Esophagus (tissue), 2 donors: ENCODE results near the gene ZSCAN25. TPM values are rescaled to one million over a fixed set of nuclear protein-coding genes. Genes with fewer than 3 reads are reported as not detected.
A peak's percentile ranks its signal among the peaks of the same experiment; 100 is the strongest.

Experiments
- H3K27ac ChIP-seq, 2 donors: one replicate each; pipeline ENCODE4 v1.5.1; 2013; ENCODE audit warnings: low read depth in 2 of 2, mild to moderate bottlenecking in 2 of 2, inconsistent platforms in 1 of 2, low read length in 1 of 2, moderate library complexity in 1 of 2
- H3K27me3 ChIP-seq, 2 donors: one replicate each; pipeline ENCODE4 v1.6.1; 2013; ENCODE audit warnings: low read length in 2 of 2, control low read depth in 1 of 2, mild to moderate bottlenecking in 1 of 2; ENCODE audit not compliant: insufficient read depth in 2 of 2, control insufficient read depth in 1 of 2
- H3K36me3 ChIP-seq, 2 donors: one replicate each; pipeline ENCODE4 v1.6.1; 2013; ENCODE audit warnings: low read length in 1 of 2; ENCODE audit not compliant: control insufficient read depth in 2 of 2, insufficient read depth in 2 of 2
- H3K4me1 ChIP-seq, 2 donors: one replicate each; pipeline ENCODE4 v1.6.1; 2013; ENCODE audit warnings: low read length in 1 of 2; ENCODE audit not compliant: control insufficient read depth in 2 of 2, insufficient read depth in 2 of 2
- H3K4me3 ChIP-seq, 2 donors: one replicate each; pipeline ENCODE4 v1.5.1; 2013; ENCODE audit warnings: low read length in 2 of 2, mild to moderate bottlenecking in 2 of 2, low read depth in 1 of 2, moderate library complexity in 1 of 2
- H3K9me3 ChIP-seq, 2 donors: one replicate each; pipeline ENCODE4 v1.6.1; 2013; ENCODE audit warnings: mild to moderate bottlenecking in 2 of 2, low read depth in 1 of 2, low read length in 1 of 2, moderate library complexity in 1 of 2; ENCODE audit not compliant: control insufficient read depth in 2 of 2, insufficient read depth in 1 of 2
- WGBS, 2 donors: extraction: QIAGEN DNeasy Blood & Tissue Kit; methylation state at CpG; one replicate each; pipeline ENCODE4 v1.1.7; 2013; 5-methylcytosine and 5-hydroxymethylcytosine counted together
- polyA plus RNA-seq, 2 donors: library from polyadenylated mRNA; stranded (reverse); fragments of 200-250 nt; gene quantifications; one replicate each; pipeline ENCODE4 v1.2.3, GENCODE V29; 2013
- donor health status: healthy with polysubstance abuse.
- donor health status: Bipolar disorder and iron deficiency.

Gene ZSCAN25
- polyA plus RNA-seq, 2 donors, result 4.4 to 4.5 TPM

DNA sequence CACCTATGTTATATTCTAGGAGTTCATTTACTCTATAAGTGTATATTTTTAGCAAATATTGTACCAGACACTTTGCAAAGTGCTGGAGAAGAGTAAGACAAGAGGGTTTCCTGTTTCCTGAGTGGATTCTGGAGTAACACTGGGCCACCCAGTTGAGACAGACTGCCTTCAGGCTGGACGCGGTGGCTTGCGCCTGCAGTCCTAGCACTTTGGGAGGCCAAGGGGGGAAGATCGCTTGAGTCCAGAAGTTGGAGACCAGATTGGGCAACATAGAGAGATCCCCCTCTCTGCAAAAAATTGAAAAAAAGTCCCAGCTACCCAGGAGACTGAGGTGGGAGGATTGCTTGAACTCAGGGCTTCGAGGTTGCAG lies 772 bp upstream of the ZSCAN25 start:
- Histone ChIP-seq H3K36me3 (peaks cover 7 to 11% of the 10 kb centered on the region in 2 donors), H3K4me1 (peaks cover 2% of the 10 kb centered on the region in 2 donors), H3K27me3 (no peaks in the 10 kb centered on the region), H3K4me3 (peak overlapping the region in 1 of 2 donors; percentile 100), H3K9me3 (no peaks in the 10 kb centered on the region), H3K27ac (peak overlapping the region in 1 of 2 donors; percentile 65)
- 92% methylated on average over 5 of the region's 5 CpGs for WGBS, 2 donors

DNA sequence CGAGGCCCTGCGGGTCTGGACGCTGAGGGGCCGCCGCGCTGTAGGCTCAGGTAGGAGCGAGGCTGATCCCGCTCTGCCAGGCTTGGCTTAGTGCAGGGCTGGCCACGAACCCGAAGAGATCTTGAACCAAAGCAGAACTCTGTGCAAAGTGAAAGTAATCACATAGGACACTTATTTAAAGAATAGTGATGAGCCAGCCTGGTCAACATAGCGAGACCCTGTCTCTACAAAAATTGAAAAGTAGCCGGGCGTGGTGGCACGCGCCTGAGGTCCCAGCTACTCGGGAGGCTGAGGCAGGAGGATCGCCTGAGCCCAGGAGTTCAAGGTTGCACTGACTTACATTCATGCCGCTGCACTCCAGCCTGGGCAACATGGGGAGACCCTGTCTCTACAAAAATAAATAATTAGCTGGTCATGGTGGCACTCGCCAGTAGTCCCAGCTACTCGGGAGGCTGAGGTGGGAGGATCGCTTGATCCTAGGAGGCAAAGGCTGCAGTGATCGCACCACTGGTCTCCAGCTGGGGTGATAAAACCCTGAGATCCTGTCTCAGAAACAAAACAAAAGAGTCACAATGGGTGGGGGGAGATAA lies 541 bp downstream of the ZSCAN25 start:
- peaks cover 2 to 3% of the 10 kb centered on the region in 2 donors for H3K4me1 ChIP-seq
- peaks cover 9 to 18% of the 10 kb centered on the region in 2 donors for H3K36me3 ChIP-seq
- no peaks in the 10 kb centered on the region for H3K9me3 ChIP-seq
- 13 to 14% methylated on average over 22 of the region's 22 CpGs for WGBS, 2 donors
- no peaks in the 10 kb centered on the region for H3K27me3 ChIP-seq
- peak overlapping the region; percentile 91 to 100 for H3K4me3 ChIP-seq
- H3K27ac ChIP-seq, result peak overlapping the region; percentile 65 to 86

DNA sequence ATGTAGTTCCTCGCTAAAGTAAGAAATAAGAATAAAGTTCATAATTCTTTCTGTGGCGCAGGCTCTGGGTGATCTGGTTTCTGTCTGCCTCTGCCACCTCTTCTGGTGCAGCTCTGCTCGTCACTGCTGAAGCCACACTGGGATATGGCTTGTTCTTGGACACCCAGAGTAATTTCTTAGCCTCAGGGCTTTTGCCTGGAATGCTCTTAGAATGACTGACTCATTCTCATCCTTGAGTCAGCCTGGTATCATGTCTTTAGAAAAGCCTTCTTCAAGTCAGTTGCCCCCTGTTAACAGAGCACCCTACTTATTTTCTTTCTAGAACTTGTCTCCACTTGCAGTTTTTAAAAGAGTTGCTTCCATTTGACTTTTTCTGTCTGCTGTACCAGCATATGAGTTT lies 2.0 kb downstream of the ZSCAN25 start:
- H3K4me1 ChIP-seq, result peaks cover 2 to 5% of the 10 kb centered on the region in 2 donors
- H3K4me3 ChIP-seq, result no peak overlapping the region
- H3K36me3 ChIP-seq, result peaks cover 15 to 27% of the 10 kb centered on the region in 2 donors
- no peaks in the 10 kb centered on the region for H3K27me3 ChIP-seq
- WGBS, 2 donors, result 69 to 75% methylated on average over 3 of the region's 3 CpGs
- H3K27ac ChIP-seq, result no peak overlapping the region
- no peaks in the 10 kb centered on the region for H3K9me3 ChIP-seq

DNA sequence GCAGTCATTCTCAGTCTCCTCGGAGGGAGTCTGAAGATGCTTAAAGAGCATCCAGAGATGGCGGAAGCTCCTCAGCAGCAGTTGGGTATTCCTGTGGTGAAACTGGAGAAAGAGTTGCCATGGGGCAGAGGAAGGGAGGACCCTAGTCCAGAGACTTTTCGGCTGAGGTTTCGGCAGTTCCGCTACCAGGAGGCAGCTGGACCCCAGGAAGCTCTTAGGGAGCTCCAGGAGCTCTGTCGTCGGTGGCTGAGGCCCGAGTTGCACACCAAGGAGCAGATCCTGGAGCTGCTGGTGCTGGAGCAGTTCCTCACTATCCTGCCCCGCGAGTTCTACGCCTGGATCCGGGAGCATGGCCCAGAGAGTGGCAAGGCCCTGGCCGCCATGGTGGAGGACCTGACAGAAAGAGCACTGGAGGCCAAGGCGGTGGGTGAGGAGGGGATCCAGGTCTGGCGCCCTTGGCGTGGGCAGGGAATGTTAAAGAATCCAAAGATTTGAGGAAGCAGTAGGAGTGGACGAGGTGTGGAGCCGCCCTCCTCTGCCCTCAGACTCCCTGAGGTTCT lies 2.9 kb downstream of the ZSCAN25 start:
- no peak overlapping the region for H3K27ac ChIP-seq
- no peaks in the 10 kb centered on the region for H3K27me3 ChIP-seq
- no peaks in the 10 kb centered on the region for H3K9me3 ChIP-seq
- peaks cover 21 to 36% of the 10 kb centered on the region in 2 donors for H3K36me3 ChIP-seq
- no peak overlapping the region for H3K4me3 ChIP-seq
- 94 to 96% methylated on average over 18 of the region's 18 CpGs for WGBS, 2 donors
- peaks cover 5 to 6% of the 10 kb centered on the region in 2 donors for H3K4me1 ChIP-seq

- peaks cover 26 to 51% of the 10 kb centered on the region in 2 donors for H3K36me3 ChIP-seq
- H3K9me3 ChIP-seq, result no peaks in the 10 kb centered on the region
- H3K4me3 ChIP-seq, result no peak overlapping the region
- peaks cover 5 to 6% of the 10 kb centered on the region in 2 donors for H3K4me1 ChIP-seq
- no peak overlapping the region for H3K27ac ChIP-seq
- 93 to 94% methylated on average over 5 of the region's 5 CpGs for WGBS, 2 donors
- no peaks in the 10 kb centered on the region for H3K27me3 ChIP-seq
These were observed 4.5 kb downstream of the ZSCAN25 start for GRCh38 chr7:99621271-99621670.

- H3K4me1 ChIP-seq, result peaks cover 3 to 4% of the 10 kb centered on the region in 2 donors
- H3K27me3 ChIP-seq, result no peaks in the 10 kb centered on the region
- H3K4me3 ChIP-seq, result no peak overlapping the region
- WGBS, 2 donors, result 82 to 85% methylated on average over 10 of the region's 10 CpGs
- no peak overlapping the region for H3K27ac ChIP-seq
- H3K9me3 ChIP-seq, result no peaks in the 10 kb centered on the region
- peaks cover 26 to 56% of the 10 kb centered on the region in 2 donors for H3K36me3 ChIP-seq
These were observed 5.8 kb downstream of the ZSCAN25 start for GRCh38 chr7:99622596-99622995.

DNA sequence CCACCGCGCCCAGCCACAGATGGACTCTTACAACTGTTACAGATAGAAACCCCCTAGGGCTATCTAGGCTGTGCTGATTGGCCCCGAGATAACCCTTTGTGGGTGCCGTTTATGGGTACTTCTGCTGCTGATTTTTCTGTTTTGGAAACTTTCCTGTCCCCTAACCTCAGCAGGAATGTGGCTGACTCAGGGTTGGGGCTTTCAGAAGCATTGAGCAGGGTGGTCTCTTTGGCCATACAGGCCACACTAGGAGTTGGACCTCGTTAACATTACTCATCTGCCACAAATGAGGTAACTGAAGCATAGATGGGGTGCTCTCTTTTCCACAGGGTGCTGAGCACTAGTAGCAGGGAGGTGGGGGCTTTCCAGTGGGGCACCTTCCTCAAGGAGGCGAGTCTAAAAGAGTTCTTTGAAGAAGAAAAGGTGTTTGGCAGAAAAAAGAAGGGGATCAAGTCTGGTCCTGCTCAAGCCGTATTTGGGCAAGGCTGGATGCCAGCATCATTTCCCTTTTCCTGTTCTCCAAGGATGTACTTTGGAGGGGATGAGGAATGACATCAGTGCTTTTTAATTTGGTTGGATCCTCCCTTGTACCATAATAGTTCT lies 6.4 kb downstream of the ZSCAN25 start:
- Histone ChIP-seq H3K4me3 (no peak overlapping the region), H3K9me3 (no peaks in the 10 kb centered on the region), H3K27me3 (no peaks in the 10 kb centered on the region), H3K27ac (no peak overlapping the region), H3K36me3 (peaks cover 26 to 58% of the 10 kb centered on the region in 2 donors), H3K4me1 (peaks cover 3 to 4% of the 10 kb centered on the region in 2 donors)
- 50 to 58% methylated on average over 7 of the region's 7 CpGs for WGBS, 2 donors

- no peaks in the 10 kb centered on the region for H3K9me3 ChIP-seq
- peaks cover 3 to 4% of the 10 kb centered on the region in 2 donors for H3K4me1 ChIP-seq
- WGBS, 2 donors, result 75 to 76% methylated on average over 9 of the region's 9 CpGs
- H3K4me3 ChIP-seq, result no peak overlapping the region
- H3K27ac ChIP-seq, result peak overlapping the region; percentile 40 to 42
- peaks cover 26 to 63% of the 10 kb centered on the region in 2 donors for H3K36me3 ChIP-seq
- H3K27me3 ChIP-seq, result no peaks in the 10 kb centered on the region
These were observed 7.1 kb downstream of the ZSCAN25 start for GRCh38 chr7:99623702-99624447.

DNA sequence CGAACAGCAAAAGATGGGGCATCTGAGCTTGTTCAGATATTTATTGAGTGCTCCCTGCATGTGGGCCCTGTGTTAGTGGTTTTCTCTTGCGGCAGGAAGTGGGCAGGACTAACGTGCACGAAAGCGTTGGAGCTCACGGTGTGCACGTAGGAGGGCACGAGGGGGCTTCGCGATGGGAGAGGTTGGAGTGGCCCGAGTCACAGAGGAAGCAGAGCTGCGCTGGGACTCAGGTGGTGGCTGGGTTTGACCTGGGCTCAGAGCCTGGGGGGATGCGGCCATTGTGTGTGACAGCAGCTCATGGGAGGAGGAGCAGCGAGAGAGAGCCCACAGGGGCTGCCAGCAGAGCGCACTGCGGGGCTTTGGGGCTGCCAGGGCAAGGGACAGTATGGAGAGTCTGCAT lies 7.7 kb downstream of the ZSCAN25 start:
- Histone ChIP-seq H3K4me1 (peaks cover 3 to 4% of the 10 kb centered on the region in 2 donors), H3K27ac (no peak overlapping the region), H3K36me3 (peaks cover 27 to 66% of the 10 kb centered on the region in 2 donors), H3K9me3 (no peaks in the 10 kb centered on the region), H3K27me3 (no peaks in the 10 kb centered on the region), H3K4me3 (no peak overlapping the region)
- 82 to 84% methylated on average over 16 of the region's 16 CpGs for WGBS, 2 donors
